IPS-15b (cell line): ENCODE measurements around the gene RNU7-1.

Source experiments
- H3K27me3 ChIP-seq: one replicate; pipeline ENCODE4 v1.6.1; 2013; ENCODE audit warnings: low read length; ENCODE audit not compliant: control insufficient read depth, insufficient read depth
- H3K36me3 ChIP-seq: one replicate; pipeline ENCODE4 v1.6.1; 2013; ENCODE audit warnings: low read length; ENCODE audit not compliant: control insufficient read depth, insufficient read depth
- H3K4me1 ChIP-seq: one replicate; pipeline ENCODE4 v1.6.1; 2013; ENCODE audit warnings: mild to moderate bottlenecking, low read length; ENCODE audit not compliant: control insufficient read depth, insufficient read depth
- H3K4me3 ChIP-seq: one replicate; pipeline ENCODE4 v1.5.1; 2013; ENCODE audit warnings: low read depth, low read length
- H3K9ac ChIP-seq: one replicate; pipeline ENCODE4 v1.6.1; 2013; ENCODE audit warnings: low read depth, mild to moderate bottlenecking, low read length
- H3K9me3 ChIP-seq: one replicate; pipeline ENCODE4 v1.6.1; 2013; ENCODE audit warnings: mild to moderate bottlenecking, low read length; ENCODE audit not compliant: control insufficient read depth, insufficient read depth

Gene RNU7-1

GRCh38 chr12:6966351-6966750 lies 22.7 kb downstream of the RNU7-1 start:
- H3K9ac ChIP-seq = no peak overlapping the region
- no peak overlapping the region for H3K4me3 ChIP-seq
- peaks cover 36% of the 10 kb centered on the region for H3K36me3 ChIP-seq

GRCh38 chr12:6967651-6968100 lies 24.1 kb downstream of the RNU7-1 start:
- Histone ChIP-seq H3K9ac (no peak overlapping the region), H3K4me3 (no peak overlapping the region), H3K27me3 (no peaks in the 10 kb centered on the region), H3K36me3 (peaks cover 36% of the 10 kb centered on the region), H3K4me1 (peaks cover 8% of the 10 kb centered on the region), H3K9me3 (no peaks in the 10 kb centered on the region)

More at GRCh38 chr12:6966351-6966750, 22.7 kb downstream of the RNU7-1 start:
- Histone ChIP-seq H3K9me3 (no peaks in the 10 kb centered on the region), H3K27me3 (no peaks in the 10 kb centered on the region), H3K4me1 (peaks cover 9% of the 10 kb centered on the region)

- Histone ChIP-seq H3K4me3 (peak overlapping the region; percentile 99), H3K9me3 (no peaks in the 10 kb centered on the region), H3K36me3 (peaks cover 36% of the 10 kb centered on the region), H3K4me1 (peaks cover 8% of the 10 kb centered on the region), H3K27me3 (no peaks in the 10 kb centered on the region), H3K9ac (no peak overlapping the region)
Measured at GRCh38 chr12:6968426-6968825, 24.8 kb downstream of the RNU7-1 start.

GRCh38 chr12:6970096-6970527 lies 26.5 kb downstream of the RNU7-1 start:
- Histone ChIP-seq H3K4me1 (peaks cover 5% of the 10 kb centered on the region), H3K36me3 (peaks cover 49% of the 10 kb centered on the region), H3K27me3 (no peaks in the 10 kb centered on the region), H3K9ac (peak overlapping the region; percentile 86), H3K9me3 (no peaks in the 10 kb centered on the region), H3K4me3 (peak overlapping the region; percentile 99)

GRCh38 chr12:6974180-6974579 lies 30.6 kb downstream of the RNU7-1 start:
- H3K9me3 ChIP-seq = no peaks in the 10 kb centered on the region
- no peak overlapping the region for H3K9ac ChIP-seq
- peaks cover 45% of the 10 kb centered on the region for H3K36me3 ChIP-seq
- H3K27me3 ChIP-seq = no peaks in the 10 kb centered on the region
- H3K4me3 ChIP-seq = no peak overlapping the region
- peaks cover 2% of the 10 kb centered on the region for H3K4me1 ChIP-seq

- H3K27me3 ChIP-seq = no peaks in the 10 kb centered on the region
- H3K4me1 ChIP-seq = peaks cover 2% of the 10 kb centered on the region
- no peak overlapping the region for H3K4me3 ChIP-seq
- H3K36me3 ChIP-seq = peaks cover 42% of the 10 kb centered on the region
- H3K9ac ChIP-seq = no peak overlapping the region
- H3K9me3 ChIP-seq = no peaks in the 10 kb centered on the region
Measured at GRCh38 chr12:6975297-6976032, 31.8 kb downstream of the RNU7-1 start.

GRCh38 chr12:6977653-6978052 lies 34.0 kb downstream of the RNU7-1 start:
- no peak overlapping the region for H3K4me3 ChIP-seq
- H3K9ac ChIP-seq = peak overlapping the region; percentile 18
- no peaks in the 10 kb centered on the region for H3K4me1 ChIP-seq
- peaks cover 48% of the 10 kb centered on the region for H3K36me3 ChIP-seq
- no peaks in the 10 kb centered on the region for H3K27me3 ChIP-seq
- H3K9me3 ChIP-seq = no peaks in the 10 kb centered on the region

GRCh38 chr12:6978188-6978587 lies 34.6 kb downstream of the RNU7-1 start:
- H3K36me3 ChIP-seq = peaks cover 48% of the 10 kb centered on the region
- no peaks in the 10 kb centered on the region for H3K27me3 ChIP-seq

GRCh38 chr12:6978611-6979011 lies 35.0 kb downstream of the RNU7-1 start:
- no peak overlapping the region for H3K4me3 ChIP-seq
- peaks cover 48% of the 10 kb centered on the region for H3K36me3 ChIP-seq
- no peaks in the 10 kb centered on the region for H3K4me1 ChIP-seq
- no peaks in the 10 kb centered on the region for H3K9me3 ChIP-seq
- H3K9ac ChIP-seq = no peak overlapping the region
- H3K27me3 ChIP-seq = no peaks in the 10 kb centered on the region

More at GRCh38 chr12:6978188-6978587, 34.6 kb downstream of the RNU7-1 start:
- Histone ChIP-seq H3K9me3 (no peaks in the 10 kb centered on the region), H3K9ac (no peak overlapping the region), H3K4me3 (no peak overlapping the region), H3K4me1 (no peaks in the 10 kb centered on the region)

- Histone ChIP-seq H3K27me3 (no peaks in the 10 kb centered on the region), H3K36me3 (peaks cover 45% of the 10 kb centered on the region), H3K4me3 (no peak overlapping the region), H3K9ac (no peak overlapping the region), H3K9me3 (no peaks in the 10 kb centered on the region), H3K4me1 (no peaks in the 10 kb centered on the region)
Measured at GRCh38 chr12:6979021-6979420, 35.4 kb downstream of the RNU7-1 start.

- H3K27me3 ChIP-seq = no peaks in the 10 kb centered on the region
- no peak overlapping the region for H3K4me3 ChIP-seq
- H3K9me3 ChIP-seq = no peaks in the 10 kb centered on the region
- H3K4me1 ChIP-seq = no peaks in the 10 kb centered on the region
- H3K36me3 ChIP-seq = peaks cover 41% of the 10 kb centered on the region
- no peak overlapping the region for H3K9ac ChIP-seq
Measured at GRCh38 chr12:6979453-6979852, 35.8 kb downstream of the RNU7-1 start.

GRCh38 chr12:6980075-6980474 lies 36.5 kb downstream of the RNU7-1 start:
- no peak overlapping the region for H3K4me3 ChIP-seq
- H3K4me1 ChIP-seq = no peaks in the 10 kb centered on the region
- no peak overlapping the region for H3K9ac ChIP-seq
- H3K36me3 ChIP-seq = peaks cover 35% of the 10 kb centered on the region
- H3K27me3 ChIP-seq = no peaks in the 10 kb centered on the region
- no peaks in the 10 kb centered on the region for H3K9me3 ChIP-seq
